GM21576 (cell line): ENCODE data around the gene GBP7.
"Not testable (repeated sequence)": the region's sequence is repeated elsewhere in the genome, so short reads cannot be mapped to it uniquely, and the experiment has no call there.

Experiments
- ATAC-seq: cut with Tn5 transposase; IDR thresholded peaks from one replicate; pipeline ENCODE4 v1.9.1; 2021; ENCODE audit warnings: mild to moderate bottlenecking, moderate library complexity; ENCODE audit not compliant: unreplicated experiment

Gene GBP7, protein sequence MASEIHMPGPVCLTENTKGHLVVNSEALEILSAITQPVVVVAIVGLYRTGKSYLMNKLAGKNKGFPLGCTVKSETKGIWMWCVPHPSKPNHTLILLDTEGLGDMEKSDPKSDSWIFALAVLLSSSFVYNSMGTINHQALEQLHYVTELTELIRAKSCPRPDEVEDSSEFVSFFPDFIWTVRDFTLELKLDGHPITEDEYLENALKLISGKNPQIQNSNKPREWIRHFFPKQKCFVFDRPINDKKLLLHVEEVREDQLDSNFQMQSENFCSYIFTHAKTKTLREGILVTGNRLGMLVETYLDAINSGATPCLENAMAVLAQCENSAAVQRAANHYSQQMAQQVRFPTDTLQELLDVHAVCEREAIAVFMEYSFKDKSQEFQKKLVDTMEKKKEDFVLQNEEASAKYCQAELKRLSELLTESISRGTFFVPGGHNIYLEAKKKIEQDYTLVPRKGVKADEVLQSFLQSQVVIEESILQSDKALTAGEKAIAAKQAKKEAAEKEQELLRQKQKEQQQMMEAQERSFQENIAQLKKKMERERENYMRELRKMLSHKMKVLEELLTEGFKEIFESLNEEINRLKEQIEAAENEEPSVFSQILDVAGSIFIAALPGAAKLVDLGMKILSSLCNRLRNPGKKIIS

DNA sequence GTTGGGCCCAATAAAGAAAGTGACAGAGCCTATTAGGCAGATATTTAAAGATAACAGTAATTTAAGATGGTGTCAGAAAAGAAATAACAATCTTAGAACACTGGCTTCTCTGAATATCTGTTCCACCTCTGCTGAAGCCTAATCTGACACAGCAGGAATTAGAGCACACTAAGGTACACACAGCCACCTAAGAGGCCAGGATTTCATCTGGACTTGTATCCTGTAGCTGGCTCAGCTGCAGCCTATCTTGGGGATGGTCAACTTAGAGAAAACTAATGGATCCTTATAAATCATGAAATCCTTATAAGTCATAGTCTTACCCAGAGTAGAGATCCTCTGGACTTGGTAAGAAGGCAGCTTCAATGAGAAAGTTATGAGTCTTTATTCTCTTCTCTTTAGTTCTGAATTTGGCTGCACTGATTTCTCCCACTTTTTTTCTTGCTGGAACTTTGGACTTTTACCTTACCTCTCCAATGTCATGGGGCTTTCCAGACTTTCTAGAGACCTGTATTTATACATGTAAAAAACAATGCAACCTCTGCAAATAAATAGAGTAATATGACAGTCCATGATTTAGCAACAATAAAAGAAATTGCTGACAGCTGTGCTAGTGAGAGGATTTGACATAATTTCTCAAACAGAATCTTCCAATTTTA is at the start of gene GBP7:
TSS of gene GBP7 (minus strand) at position 403 of the 656 bp plus-strand sequence. CDS start 4,068 bp downstream, outside the sequence.
- no peak for ATAC-seq

- no peak for ATAC-seq
These were observed 45.5 kb upstream of the GBP7 start for GRCh38 chr1:89221341-89221740.

DNA sequence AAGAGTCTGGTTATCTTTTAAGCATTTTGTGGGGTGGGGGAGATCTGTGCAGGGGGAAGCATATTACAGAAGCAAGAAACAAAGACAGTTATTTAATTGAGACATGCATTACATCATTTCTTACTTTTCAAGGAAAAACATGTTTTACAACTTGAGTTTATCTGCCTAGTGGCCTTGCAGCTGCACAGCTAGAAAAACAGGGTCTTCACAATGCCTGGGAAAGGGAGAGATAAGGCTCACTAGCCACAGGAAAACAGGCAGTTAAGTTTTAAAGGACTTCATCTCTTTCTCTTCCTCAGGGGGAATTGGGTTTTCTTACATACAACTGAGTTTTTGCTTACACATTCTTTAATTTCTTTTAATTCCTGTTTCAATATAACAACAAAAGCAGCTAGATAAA is 44.0 kb upstream of the GBP7 start:
- not testable (repeated sequence) for ATAC-seq

DNA sequence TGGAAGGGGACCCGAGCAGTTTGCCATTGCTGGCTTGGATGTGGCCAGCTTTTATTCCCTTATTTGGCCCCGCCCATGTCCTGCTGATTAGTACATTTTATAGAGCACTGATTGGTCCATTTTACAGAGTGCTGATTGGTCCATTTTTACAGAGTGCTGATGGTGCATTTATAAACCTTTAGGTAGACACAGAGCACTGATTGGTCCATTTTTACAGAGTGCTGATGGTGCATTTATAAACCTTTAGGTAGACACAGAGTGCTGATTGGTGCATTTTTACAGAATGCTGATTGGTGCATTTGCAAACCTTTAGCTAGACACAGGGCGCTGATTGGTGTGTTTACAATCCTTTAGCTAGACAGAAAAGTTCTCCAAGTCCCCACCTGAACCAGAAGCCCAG is 43.1 kb upstream of the GBP7 start:
- not testable (repeated sequence) for ATAC-seq

DNA sequence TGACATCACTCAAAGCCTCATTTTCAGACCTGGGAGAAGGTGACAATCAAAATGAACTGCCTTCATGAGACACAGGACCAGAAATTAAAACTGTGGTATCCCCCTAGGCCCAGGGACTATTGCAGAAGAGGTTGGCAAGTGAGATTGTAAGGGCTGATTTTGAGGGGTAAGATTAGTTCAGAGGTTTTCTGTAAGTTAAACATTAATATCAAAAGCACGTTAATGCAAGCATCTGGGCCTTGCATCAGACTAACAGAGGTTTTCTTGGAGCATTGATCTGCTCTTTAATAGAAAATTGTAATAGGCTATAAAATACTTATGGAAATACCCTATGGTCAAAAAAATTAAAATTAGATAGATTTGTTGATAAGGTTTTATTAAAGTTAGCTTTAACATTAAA is 37.5 kb upstream of the GBP7 start:
- ATAC-seq = no peak

DNA sequence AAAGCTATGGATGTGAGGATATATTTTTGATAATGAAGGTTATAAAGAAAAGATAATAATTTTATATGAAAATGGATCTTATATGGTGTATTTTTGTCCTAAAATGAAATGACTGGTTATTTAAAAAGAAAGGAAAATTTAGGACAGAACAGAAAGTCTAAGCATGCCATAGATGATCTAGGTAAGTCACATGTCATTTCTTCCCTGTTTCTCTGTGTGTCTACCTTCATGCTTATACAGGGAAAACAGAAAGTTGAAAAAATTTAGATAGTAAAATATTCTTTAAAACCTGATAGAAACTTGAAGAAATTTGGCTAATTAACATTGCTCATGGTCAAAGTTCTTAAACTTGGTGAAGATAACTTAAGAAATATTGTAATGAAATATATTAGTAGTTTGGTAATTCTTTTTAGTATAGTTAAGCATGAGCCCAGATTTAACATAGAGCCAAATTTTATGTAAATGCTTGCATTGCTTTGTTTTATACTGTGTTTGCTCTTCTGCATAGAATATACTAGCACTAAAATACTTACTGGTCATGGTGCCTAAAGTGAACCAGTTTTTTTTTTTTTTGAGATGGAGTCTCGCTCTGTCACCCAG is 35.3 kb upstream of the GBP7 start:
- no peak for ATAC-seq

DNA sequence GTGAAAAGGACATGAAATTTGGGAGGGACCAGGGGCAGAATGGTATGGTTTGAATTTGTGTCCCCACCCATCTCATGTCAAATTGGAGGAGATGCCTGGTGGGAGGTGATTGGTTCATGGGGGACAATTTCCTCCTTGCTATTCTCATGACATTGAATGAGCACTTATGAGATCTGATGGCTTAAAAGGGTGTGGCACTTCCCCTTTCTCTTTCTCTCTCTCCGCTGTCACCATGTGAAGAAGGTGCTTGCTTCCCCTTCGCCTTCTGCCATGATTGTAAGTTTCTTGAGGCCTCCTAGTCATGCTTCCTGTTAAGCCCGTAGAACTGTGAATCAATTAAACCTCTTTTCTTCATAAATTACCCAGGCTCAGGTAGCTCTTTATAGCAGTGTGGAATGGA is 30.6 kb upstream of the GBP7 start:
- no peak for ATAC-seq

GRCh38 chr1:89203166-89203565 is 27.4 kb upstream of the GBP7 start:
- no peak for ATAC-seq

DNA sequence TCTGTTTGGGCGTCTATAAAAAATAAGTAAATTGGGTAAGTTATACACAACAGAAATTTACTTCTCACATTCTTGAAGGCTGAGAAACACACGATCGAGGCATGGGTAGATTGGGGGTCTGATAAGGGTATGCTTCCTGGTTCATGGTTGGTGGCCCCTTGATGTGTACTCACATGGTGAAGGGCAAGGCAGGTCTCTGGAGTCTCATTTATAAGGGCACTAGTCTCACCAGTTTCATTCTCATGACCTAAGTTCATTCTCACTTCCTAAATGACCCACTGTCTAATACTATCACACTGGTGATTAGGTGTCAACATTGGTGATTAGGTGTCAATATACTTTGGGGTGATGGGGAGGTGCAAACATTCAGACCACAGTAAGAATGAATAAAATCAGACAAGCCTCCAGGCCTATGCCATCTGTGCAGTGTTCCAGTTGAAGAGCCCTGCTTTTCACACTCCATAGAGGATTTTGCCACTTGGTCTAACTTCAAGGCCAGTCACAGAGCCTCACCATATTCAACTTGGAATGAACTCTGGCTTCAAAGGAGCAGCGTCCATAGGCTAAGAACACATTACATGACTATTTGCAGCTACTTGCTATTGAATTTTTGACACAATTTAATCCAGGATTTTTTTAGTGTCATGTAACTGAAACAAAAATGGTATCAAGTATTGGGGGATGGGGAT is 25.4 kb upstream of the GBP7 start:
- peak; percentile 69 for ATAC-seq

DNA sequence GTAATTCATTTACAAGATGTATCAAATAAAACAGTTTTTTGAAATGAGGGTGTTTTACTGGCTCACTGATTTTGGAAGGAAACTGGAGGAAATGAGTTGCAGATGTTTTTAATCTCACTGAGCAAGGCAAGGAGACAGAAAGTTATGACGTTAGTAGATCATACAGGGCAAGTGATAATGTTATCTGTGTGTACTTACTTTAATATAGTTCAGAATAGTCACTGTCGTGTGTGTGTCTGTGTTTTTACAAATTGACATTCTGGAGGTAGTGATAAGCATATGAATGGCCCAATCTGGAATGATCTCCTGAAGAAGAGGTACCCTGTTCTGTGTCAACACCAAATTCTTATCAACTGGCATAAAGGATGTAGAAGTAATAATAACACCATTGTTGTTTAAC is 24.9 kb upstream of the GBP7 start:
- ATAC-seq = no peak

- ATAC-seq = no peak
These were observed 23.8 kb upstream of the GBP7 start for GRCh38 chr1:89199525-89200031.

DNA sequence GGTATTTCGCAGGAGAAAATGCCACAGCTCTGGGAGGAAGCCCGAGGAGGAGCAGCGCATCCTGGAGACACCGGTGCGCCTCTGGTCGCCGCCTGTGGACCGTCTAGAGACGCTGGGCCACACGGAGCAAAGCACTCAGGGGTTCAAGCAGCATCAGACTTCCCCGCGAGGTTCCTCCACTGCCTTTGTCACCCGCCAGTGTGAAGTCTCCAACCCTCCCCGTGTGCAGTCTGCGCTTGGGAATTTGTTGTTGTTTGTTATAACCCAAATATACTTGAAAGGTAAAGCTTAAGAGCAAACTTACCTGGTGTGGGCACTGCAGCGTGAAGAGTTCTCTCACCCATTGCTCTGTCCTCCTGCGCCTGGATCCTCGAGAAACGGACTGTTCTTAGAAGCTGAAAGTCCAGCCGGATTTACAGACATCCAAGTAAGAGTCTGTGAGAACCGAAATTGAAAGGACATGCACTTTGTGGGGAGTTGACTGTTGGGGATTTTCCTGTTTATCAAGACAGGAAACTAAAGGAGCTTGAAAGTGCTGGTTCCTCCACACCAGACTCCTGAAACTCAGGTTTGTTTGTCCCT is 22.8 kb upstream of the GBP7 start, which contains the start of gene GBP4:
TSS of gene GBP4 (minus strand) at position 452 of the 582 bp plus-strand sequence. CDS start at position 344, 108 bp downstream.
- ATAC-seq = peak; percentile 47

- no peak for ATAC-seq
These were observed 22.3 kb upstream of the GBP7 start for GRCh38 chr1:89198081-89198480.

DNA sequence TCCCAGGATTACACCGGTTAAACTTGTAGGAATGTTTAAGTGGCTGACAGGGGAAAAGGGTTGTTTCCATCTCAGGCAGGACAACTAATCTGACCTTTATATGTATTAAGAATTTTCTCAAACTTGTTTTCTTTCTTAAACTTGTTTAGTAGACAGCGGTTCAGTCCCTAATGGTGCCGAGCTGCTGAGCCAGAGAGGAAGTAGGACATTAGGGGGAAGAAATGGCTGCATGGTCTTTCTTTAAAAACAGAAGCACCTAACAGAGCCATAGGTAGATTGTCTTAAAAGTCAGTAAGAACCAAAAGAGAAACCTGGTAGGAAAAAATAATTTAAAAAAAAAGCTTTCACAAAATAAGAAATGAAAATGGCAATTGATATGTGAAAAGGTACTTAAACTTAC is 19.7 kb upstream of the GBP7 start:
- no peak for ATAC-seq

DNA sequence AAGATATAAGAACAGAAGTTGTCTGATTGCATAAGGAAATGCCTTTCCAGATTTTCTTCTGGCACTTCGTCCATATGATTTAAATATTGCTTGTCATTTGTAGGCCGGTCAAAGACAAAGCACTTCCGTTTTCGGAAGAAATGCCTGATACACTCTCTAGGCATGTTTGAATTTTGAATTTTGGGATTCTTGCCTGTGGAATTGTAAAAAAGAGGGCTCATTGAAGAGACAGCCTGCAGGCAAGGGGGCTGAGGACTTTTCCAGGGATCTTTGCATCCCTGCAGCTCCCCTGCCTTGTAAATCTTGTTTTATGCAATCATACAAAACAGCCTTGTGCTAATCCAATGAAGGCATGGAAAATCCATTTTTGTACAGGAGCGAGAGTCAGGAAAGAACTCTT is 15.5 kb upstream of the GBP7 start:
- ATAC-seq = no peak

DNA sequence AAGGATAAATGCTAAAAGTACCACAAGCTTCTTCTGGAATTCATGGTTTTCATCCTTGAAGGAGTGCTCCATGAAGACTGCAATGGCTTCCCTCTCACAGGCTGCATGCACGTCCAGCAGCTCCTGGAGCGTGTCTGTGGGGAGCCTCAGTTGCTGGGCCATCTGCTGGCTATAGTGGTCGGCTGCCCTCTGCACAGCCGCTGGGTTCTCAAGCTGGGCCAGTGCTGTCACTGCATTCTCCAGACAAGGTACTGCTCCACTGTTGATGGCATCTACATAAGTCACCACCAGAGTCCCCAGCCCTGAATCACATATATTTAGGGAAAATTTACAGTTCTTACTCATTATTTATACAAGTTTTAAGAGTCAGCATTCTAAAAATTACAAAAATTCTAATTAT is 14.2 kb upstream of the GBP7 start:
- no peak for ATAC-seq

- ATAC-seq = no peak
These were observed 3.5 kb upstream of the GBP7 start for GRCh38 chr1:89179343-89179742.

- ATAC-seq = no peak
These were observed 1.2 kb upstream of the GBP7 start for GRCh38 chr1:89176971-89177370.

DNA sequence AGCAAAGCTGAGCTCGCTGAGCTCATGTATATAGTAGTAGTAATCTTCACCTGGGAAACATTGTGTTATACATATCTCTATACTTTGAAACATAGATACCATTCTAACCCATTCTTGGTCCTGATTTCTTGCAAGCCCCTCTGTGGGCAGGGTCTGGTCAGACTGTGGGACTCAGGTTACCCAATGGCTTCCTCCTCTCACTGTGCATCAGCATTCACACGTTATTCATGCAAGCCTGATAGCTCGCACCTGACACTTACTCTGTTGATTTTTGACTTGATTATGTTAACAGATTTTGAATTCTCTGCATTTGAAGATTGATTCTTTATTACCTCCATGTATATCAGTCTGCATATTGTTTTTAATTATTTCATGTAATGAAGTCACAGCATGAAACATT is 1.3 kb downstream of the GBP7 start:
- ATAC-seq = no peak

GRCh38 chr1:89172468-89173143 is 3.2 kb downstream of the GBP7 start:
- no peak for ATAC-seq
